ENCODE results near the gene TSPAN32. TPM values are rescaled to one million over a fixed set of nuclear protein-coding genes. Genes with fewer than 3 reads are reported as not detected.
"Not testable (repeated sequence)": the region's sequence is repeated elsewhere in the genome, so short reads cannot be mapped to it uniquely, and the experiment has no call there.

Gene TSPAN32
- total RNA-seq, 2 donors from 2014 or later: 8.1 to 14.8 TPM

- H3K4me1 Mint-ChIP-seq: no peaks in the 10 kb centered on the region
- H3K9me3 Mint-ChIP-seq: no peaks in the 10 kb centered on the region
- no peak overlapping the region for H3K4me3 Mint-ChIP-seq
- ATAC-seq (replicated peaks): no peak
- peaks cover 4% of the 10 kb centered on the region for H3K27me3 Mint-ChIP-seq
- no peaks in the 10 kb centered on the region for H3K36me3 Mint-ChIP-seq (ENCODE audit: low read depth)
- no peak overlapping the region for H3K27ac Mint-ChIP-seq
Observed at GRCh38 chr11:2318707-2319106, 16.9 kb downstream of the TSPAN32 start.

- Mint-ChIP-seq H3K27me3 (peaks cover 4% of the 10 kb centered on the region), H3K4me3 (no peak overlapping the region), H3K27ac (no peak overlapping the region), H3K9me3 (peaks cover 4% of the 10 kb centered on the region), H3K4me1 (no peaks in the 10 kb centered on the region), H3K36me3 (ENCODE audit: low read depth) (no peaks in the 10 kb centered on the region)
- ATAC-seq (replicated peaks): no peak
Observed at GRCh38 chr11:2319791-2320472, 18.1 kb downstream of the TSPAN32 start.

- Mint-ChIP-seq H3K36me3 (ENCODE audit: low read depth) (no peaks in the 10 kb centered on the region), H3K4me1 (no peaks in the 10 kb centered on the region), H3K4me3 (no peak overlapping the region), H3K9me3 (peaks cover 4% of the 10 kb centered on the region), H3K27me3 (peaks cover 8% of the 10 kb centered on the region), H3K27ac (no peak overlapping the region)
- no peak for ATAC-seq (replicated peaks)
Observed at GRCh38 chr11:2320568-2321310, 18.9 kb downstream of the TSPAN32 start.

- no peak for ATAC-seq (replicated peaks)
- Mint-ChIP-seq H3K4me3 (no peak overlapping the region), H3K27ac (no peak overlapping the region), H3K4me1 (no peaks in the 10 kb centered on the region), H3K27me3 (peaks cover 8% of the 10 kb centered on the region), H3K9me3 (peaks cover 4% of the 10 kb centered on the region), H3K36me3 (ENCODE audit: low read depth) (no peaks in the 10 kb centered on the region)
Observed at GRCh38 chr11:2321311-2321683, 19.5 kb downstream of the TSPAN32 start.

GRCh38 chr11:2325123-2325522 lies 23.3 kb downstream of the TSPAN32 start:
- no peak for ATAC-seq (replicated peaks)
- no peaks in the 10 kb centered on the region for H3K36me3 Mint-ChIP-seq (ENCODE audit: low read depth)
- peaks cover 20% of the 10 kb centered on the region for H3K27me3 Mint-ChIP-seq
- H3K27ac Mint-ChIP-seq: no peak overlapping the region
- H3K9me3 Mint-ChIP-seq: peaks cover 4% of the 10 kb centered on the region
- no peaks in the 10 kb centered on the region for H3K4me1 Mint-ChIP-seq
- no peak overlapping the region for H3K4me3 Mint-ChIP-seq

- peaks cover 6% of the 10 kb centered on the region for H3K9me3 Mint-ChIP-seq
- no peak overlapping the region for H3K27ac Mint-ChIP-seq
- H3K4me3 Mint-ChIP-seq: no peak overlapping the region
- no peaks in the 10 kb centered on the region for H3K4me1 Mint-ChIP-seq
- no peak for ATAC-seq (replicated peaks)
- H3K36me3 Mint-ChIP-seq (ENCODE audit: low read depth): no peaks in the 10 kb centered on the region
- H3K27me3 Mint-ChIP-seq: peaks cover 25% of the 10 kb centered on the region
Observed at GRCh38 chr11:2325719-2326118, 23.9 kb downstream of the TSPAN32 start.

- no peaks in the 10 kb centered on the region for H3K4me1 Mint-ChIP-seq
- no peak for ATAC-seq (replicated peaks)
- H3K27me3 Mint-ChIP-seq: peaks cover 27% of the 10 kb centered on the region
Observed at GRCh38 chr11:2327032-2327431, 25.2 kb downstream of the TSPAN32 start.

GRCh38 chr11:2328021-2328420 lies 26.2 kb downstream of the TSPAN32 start:
- no peak for ATAC-seq (replicated peaks)
- no peak overlapping the region for H3K27ac Mint-ChIP-seq
- no peaks in the 10 kb centered on the region for H3K4me1 Mint-ChIP-seq
- H3K4me3 Mint-ChIP-seq: no peak overlapping the region
- H3K27me3 Mint-ChIP-seq: peaks cover 26% of the 10 kb centered on the region
- no peaks in the 10 kb centered on the region for H3K36me3 Mint-ChIP-seq (ENCODE audit: low read depth)
- H3K9me3 Mint-ChIP-seq: peaks cover 12% of the 10 kb centered on the region

More at GRCh38 chr11:2327032-2327431, 25.2 kb downstream of the TSPAN32 start:
- Mint-ChIP-seq H3K36me3 (ENCODE audit: low read depth) (no peaks in the 10 kb centered on the region), H3K27ac (no peak overlapping the region), H3K9me3 (peaks cover 12% of the 10 kb centered on the region), H3K4me3 (no peak overlapping the region)

GRCh38 chr11:2328656-2329354 lies 27.0 kb downstream of the TSPAN32 start:
- Mint-ChIP-seq H3K36me3 (ENCODE audit: low read depth) (no peaks in the 10 kb centered on the region), H3K4me1 (no peaks in the 10 kb centered on the region), H3K9me3 (peaks cover 12% of the 10 kb centered on the region), H3K27ac (no peak overlapping the region), H3K27me3 (peaks cover 26% of the 10 kb centered on the region), H3K4me3 (no peak overlapping the region)
- no peak for ATAC-seq (replicated peaks)

- Mint-ChIP-seq H3K27ac (no peak overlapping the region), H3K27me3 (peaks cover 26% of the 10 kb centered on the region), H3K4me3 (no peak overlapping the region), H3K9me3 (peaks cover 11% of the 10 kb centered on the region), H3K36me3 (ENCODE audit: low read depth) (no peaks in the 10 kb centered on the region), H3K4me1 (no peaks in the 10 kb centered on the region)
- no peak for ATAC-seq (replicated peaks)
Observed at GRCh38 chr11:2329551-2329950, 27.7 kb downstream of the TSPAN32 start.

- Mint-ChIP-seq H3K9me3 (peaks cover 8% of the 10 kb centered on the region), H3K27me3 (peaks cover 22% of the 10 kb centered on the region), H3K4me1 (no peaks in the 10 kb centered on the region), H3K27ac (no peak overlapping the region), H3K4me3 (no peak overlapping the region), H3K36me3 (ENCODE audit: low read depth) (no peaks in the 10 kb centered on the region)
- no peak for ATAC-seq (replicated peaks)
Observed at GRCh38 chr11:2330696-2331095, 28.9 kb downstream of the TSPAN32 start.

- Mint-ChIP-seq H3K4me1 (no peaks in the 10 kb centered on the region), H3K27ac (no peak overlapping the region), H3K4me3 (no peak overlapping the region), H3K9me3 (peaks cover 8% of the 10 kb centered on the region), H3K27me3 (peaks cover 22% of the 10 kb centered on the region), H3K36me3 (ENCODE audit: low read depth) (no peaks in the 10 kb centered on the region)
- no peak for ATAC-seq (replicated peaks)
Observed at GRCh38 chr11:2331404-2331803, 29.6 kb downstream of the TSPAN32 start.

- H3K4me3 Mint-ChIP-seq; H3K36me3 Mint-ChIP-seq (ENCODE audit: low read depth): not testable (repeated sequence)
Observed at GRCh38 chr11:2332569-2332968, 30.8 kb downstream of the TSPAN32 start.

GRCh38 chr11:2333486-2334205 lies 31.8 kb downstream of the TSPAN32 start:
- peaks cover 36% of the 10 kb centered on the region for H3K27me3 Mint-ChIP-seq
- H3K4me3 Mint-ChIP-seq; H3K4me1 Mint-ChIP-seq; H3K27ac Mint-ChIP-seq; ATAC-seq (replicated peaks); H3K9me3 Mint-ChIP-seq; H3K36me3 Mint-ChIP-seq (ENCODE audit: low read depth): not testable (repeated sequence)

More at GRCh38 chr11:2332569-2332968, 30.8 kb downstream of the TSPAN32 start:
- not testable (repeated sequence) for ATAC-seq (replicated peaks); H3K9me3 Mint-ChIP-seq; H3K27ac Mint-ChIP-seq; H3K4me1 Mint-ChIP-seq
- peaks cover 34% of the 10 kb centered on the region for H3K27me3 Mint-ChIP-seq

All from activated T-helper 17 cell treated with anti-CD3 and anti-CD28 coated beads, Interleukin-2, amount 50 U/mL, for 72 hours (primary cell).